ENCODE data around the gene WAPL.

The WAPL gene

GRCh38 chr10:86411852-86412560, 109.6 kb downstream of the WAPL start:
- DNase-seq, result no peak

GRCh38 chr10:86411281-86411841, 110.2 kb downstream of the WAPL start:
- peak in 9 of 56 donors; percentile 2 to 62 (median 31) for DNase-seq

GRCh38 chr10:86410542-86411124, 111.0 kb downstream of the WAPL start:
- DNase-seq, result no peak

- DNase-seq, result no peak
Measured at GRCh38 chr10:86409183-86409582, 112.4 kb downstream of the WAPL start.

GRCh38 chr10:86403183-86403797, 118.3 kb downstream of the WAPL start:
- DNase-seq, result no peak

- peak in 8 of 56 donors; percentile 17 to 52 (median 29) for DNase-seq
Measured at GRCh38 chr10:86402283-86402941, 119.2 kb downstream of the WAPL start.

GRCh38 chr10:86401588-86402282, 119.9 kb downstream of the WAPL start:
- peak in 1 of 56 donors; percentile 35 for DNase-seq

GRCh38 chr10:86400705-86401587, 120.6 kb downstream of the WAPL start:
- peak in 18 of 56 donors; percentile 15 to 54 (median 42) for DNase-seq

- DNase-seq, result peak in 55 of 56 donors; percentile 62 to 98 (median 85)
Measured at GRCh38 chr10:86399879-86400704, 121.5 kb downstream of the WAPL start.

GRCh38 chr10:86399514-86399878, 122.1 kb downstream of the WAPL start:
- no peak for DNase-seq

GRCh38 chr10:86397120-86397519, 124.5 kb downstream of the WAPL start:
- DNase-seq, result no peak

- no peak for DNase-seq
Measured at GRCh38 chr10:86393862-86394455, 127.6 kb downstream of the WAPL start.

- no peak for DNase-seq
Measured at GRCh38 chr10:86393362-86393761, 128.2 kb downstream of the WAPL start.

- DNase-seq, result no peak
Measured at GRCh38 chr10:86392723-86393094, 128.9 kb downstream of the WAPL start.

- no peak for DNase-seq
Measured at GRCh38 chr10:86391986-86392722, 129.4 kb downstream of the WAPL start.

GRCh38 chr10:86391236-86391840, 130.3 kb downstream of the WAPL start:
- no peak for DNase-seq

- DNase-seq, result no peak
Measured at GRCh38 chr10:86390337-86391120, 131.1 kb downstream of the WAPL start.

All from amygdala (tissue), 56 donors.